Neuronal stem cell (in vitro differentiated cells): Measurements from ENCODE around the gene DHX40.

Experiments
- DNase-seq: peaks from one replicate; pipeline ENCODE4 v3.0.0-alpha.2; 2013; ENCODE audit warnings: low spot score
- H2AFZ ChIP-seq: one replicate; pipeline ENCODE4 v1.6.1; 2013; ENCODE audit warnings: mild to moderate bottlenecking, low read length, inconsistent platforms
- H2AK5ac ChIP-seq: 2 replicates; pipeline ENCODE4 v1.6.1; 2013; ENCODE audit warnings: low read depth, mild to moderate bottlenecking, inconsistent platforms, low read length, moderate library complexity, mixed read lengths
- H2BK120ac ChIP-seq: 2 replicates; pipeline ENCODE4 v1.6.1; 2013; ENCODE audit warnings: low read depth, mild to moderate bottlenecking, inconsistent platforms, low read length, moderate library complexity, mixed read lengths
- H2BK12ac ChIP-seq: one replicate; pipeline ENCODE4 v1.6.1; 2013; ENCODE audit warnings: low read length, inconsistent platforms
- H2BK15ac ChIP-seq: 2 replicates; pipeline ENCODE4 v1.6.1; 2013; ENCODE audit warnings: mild to moderate bottlenecking, low read length, inconsistent platforms, mixed read lengths
- H2BK5ac ChIP-seq: one replicate; pipeline ENCODE4 v1.6.1; 2013; ENCODE audit warnings: inconsistent platforms, mild to moderate bottlenecking, low read length, moderate library complexity
- H3K14ac ChIP-seq: one replicate; pipeline ENCODE4 v1.6.1; 2013; ENCODE audit warnings: low read length, inconsistent platforms
- H3K18ac ChIP-seq: 2 replicates; pipeline ENCODE4 v1.6.1; 2013; ENCODE audit warnings: low read length, inconsistent platforms
- H3K23ac ChIP-seq: 2 replicates; pipeline ENCODE4 v1.6.1; 2013; ENCODE audit warnings: low read depth, mild to moderate bottlenecking, mixed read lengths, low read length, inconsistent platforms; ENCODE audit not compliant: poor library complexity
- H3K27ac ChIP-seq: replicated peaks from 3 replicates; pipeline ENCODE4 v1.5.1; 2013; ENCODE audit warnings: low read length, inconsistent platforms
- H3K27me3 ChIP-seq, 3 experiments: 2 replicates each; pipeline ENCODE4 v1.6.1; 2013; ENCODE audit warnings: low read length in 3 of 3, mild to moderate bottlenecking in 2 of 3, inconsistent platforms in 1 of 3, low read depth in 1 of 3, mixed read lengths in 1 of 3, moderate library complexity in 1 of 3; ENCODE audit not compliant: control insufficient read depth in 3 of 3, insufficient read depth in 3 of 3
- H3K36me3 ChIP-seq, 2 donors: replicated peaks in 1 of 2; 2 replicates each; pipeline ENCODE4 v1.6.1; 2013; ENCODE audit warnings: low read length in 2 of 2; ENCODE audit not compliant: control insufficient read depth in 2 of 2, insufficient read depth in 2 of 2
- H3K4ac ChIP-seq: 2 replicates; pipeline ENCODE4 v1.6.1; 2013; ENCODE audit warnings: inconsistent platforms, mild to moderate bottlenecking, low read length, moderate library complexity
- H3K4me1 ChIP-seq, 2 donors: 1 replicate in 1 of 2; 2 replicates in 1 of 2; pipeline ENCODE4 v1.6.1; 2013; ENCODE audit warnings: low read length in 2 of 2, low read depth in 1 of 2; ENCODE audit not compliant: control insufficient read depth in 2 of 2, insufficient read depth in 1 of 2
- H3K4me2 ChIP-seq: one replicate; pipeline ENCODE4 v1.6.1; 2013; ENCODE audit warnings: mild to moderate bottlenecking, low read length, inconsistent platforms; ENCODE audit not compliant: insufficient read depth, poor library complexity, severe bottlenecking
- H3K4me3 ChIP-seq, 2 donors: 2 replicates each; pipeline ENCODE4 v1.5.1; 2013; ENCODE audit warnings: low read length in 2 of 2, mild to moderate bottlenecking in 2 of 2, inconsistent platforms in 1 of 2, moderate library complexity in 1 of 2
- H3K79me1 ChIP-seq: one replicate; pipeline ENCODE4 v1.6.1; 2013; ENCODE audit warnings: low read depth, mild to moderate bottlenecking, inconsistent platforms, low read length, moderate library complexity
- H3K9ac ChIP-seq: one replicate; pipeline ENCODE4 v1.6.1; 2013; ENCODE audit warnings: mild to moderate bottlenecking, low read depth, low read length, inconsistent platforms; ENCODE audit not compliant: poor library complexity
- H3K9me3 ChIP-seq, 2 donors: replicated peaks in 1 of 2; 2 replicates each; pipeline versions ENCODE3 to v1.6.1; 2013; ENCODE audit warnings: low read length in 2 of 2, mild to moderate bottlenecking in 2 of 2, inconsistent platforms in 1 of 2, low read depth in 1 of 2, mixed read lengths in 1 of 2, moderate library complexity in 1 of 2; ENCODE audit not compliant: control insufficient read depth in 2 of 2, insufficient read depth in 1 of 2
- H4K8ac ChIP-seq: one replicate; pipeline ENCODE4 v1.6.1; 2013; ENCODE audit warnings: low read depth, mild to moderate bottlenecking, inconsistent platforms, low read length, moderate library complexity
- H4K91ac ChIP-seq: one replicate; pipeline ENCODE4 v1.6.1; 2013; ENCODE audit warnings: low read length, low read depth, mild to moderate bottlenecking, inconsistent platforms; ENCODE audit not compliant: poor library complexity
- WGBS, 2 donors: extraction: QIAGEN DNeasy Blood & Tissue Kit; methylation state at CpG; one replicate each; pipeline ENCODE4 v1.1.7; 2013; ENCODE audit warnings: missing lambda C conversion rate in 2 of 2, mixed read lengths in 1 of 2; ENCODE audit not compliant: insufficient read length in 2 of 2, insufficient replicate concordance in 1 of 2; ENCODE audit errors: extremely low coverage in 2 of 2; 5-methylcytosine and 5-hydroxymethylcytosine counted together

Gene DHX40

DNA sequence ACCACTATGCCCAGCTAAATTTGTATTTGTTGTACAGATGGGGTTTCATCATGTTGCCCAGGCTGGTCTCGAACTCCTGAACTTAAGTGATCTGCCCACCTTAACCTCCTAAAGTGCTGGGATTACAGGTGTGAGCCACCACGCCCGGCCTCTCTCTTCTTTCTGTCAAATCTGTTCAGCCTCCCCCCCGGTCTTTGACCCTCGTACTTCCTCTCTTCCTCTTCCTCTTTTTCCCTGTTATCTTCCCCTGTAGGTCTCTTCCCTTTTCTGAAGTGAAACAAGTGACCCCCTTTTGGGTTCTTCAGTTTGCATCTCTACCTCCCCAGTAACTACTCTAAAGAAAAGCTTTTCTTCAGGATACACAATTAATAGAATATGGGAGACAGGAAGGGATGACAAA, 31.7 kb upstream of the DHX40 start:
- Histone ChIP-seq H4K91ac (no peak overlapping the region), H3K14ac (no peak overlapping the region), H2BK12ac (no peak overlapping the region), H3K18ac (no peak overlapping the region), H3K9ac (no peak overlapping the region), H3K4me2 (no peak overlapping the region), H3K27me3 (peaks cover 0 to 8% (median 0%) of the 10 kb centered on the region in 3 experiments), H3K27ac (no peak overlapping the region), H3K23ac (no peak overlapping the region), H3K4me3 (no peak overlapping the region), H4K8ac (no peak overlapping the region), H2BK15ac (no peak overlapping the region), H2AK5ac (no peak overlapping the region), H2BK120ac (no peak overlapping the region), H3K9me3 (no peaks in the 10 kb centered on the region), H3K36me3 (no peaks in the 10 kb centered on the region), H3K79me1 (no peaks in the 10 kb centered on the region), H3K4ac (no peak overlapping the region), H3K4me1 (no peaks in the 10 kb centered on the region), H2AFZ (no peak overlapping the region), H2BK5ac (no peak overlapping the region)
- no peak for DNase-seq
- WGBS, 2 donors, result no CpG with 5 or more reads among the region's 5 CpGs

- Histone ChIP-seq H3K14ac (no peak overlapping the region), H2BK15ac (no peak overlapping the region), H3K4me2 (no peak overlapping the region), H3K36me3 (no peaks in the 10 kb centered on the region), H3K4me3 (no peak overlapping the region), H2AK5ac (no peak overlapping the region), H3K27ac (no peak overlapping the region), H3K27me3 (peaks cover 0 to 8% (median 0%) of the 10 kb centered on the region in 3 experiments), H3K9me3 (no peaks in the 10 kb centered on the region), H2BK12ac (no peak overlapping the region), H4K8ac (no peak overlapping the region), H3K23ac (no peak overlapping the region), H4K91ac (no peak overlapping the region), H3K79me1 (no peaks in the 10 kb centered on the region), H2BK5ac (no peak overlapping the region), H2AFZ (no peak overlapping the region), H2BK120ac (no peak overlapping the region), H3K4ac (no peak overlapping the region), H3K9ac (no peak overlapping the region), H3K4me1 (no peaks in the 10 kb centered on the region), H3K18ac (no peak overlapping the region)
- no CpG with 5 or more reads among the region's 1 CpG for WGBS, 2 donors
- DNase-seq, result no peak
Measured at GRCh38 chr17:59534583-59534982, 30.8 kb upstream of the DHX40 start.

GRCh38 chr17:59538195-59538909, 27.1 kb upstream of the DHX40 start:
- DNase-seq, result no peak
- H3K14ac ChIP-seq, result no peak overlapping the region
- H3K4me3 ChIP-seq, result no peak overlapping the region
- H4K91ac ChIP-seq, result no peak overlapping the region
- no peak overlapping the region for H2BK120ac ChIP-seq
- H2AK5ac ChIP-seq, result no peak overlapping the region
- H2BK12ac ChIP-seq, result no peak overlapping the region
- H3K79me1 ChIP-seq, result no peaks in the 10 kb centered on the region
- no peaks in the 10 kb centered on the region for H3K27me3 ChIP-seq
- no peak overlapping the region for H3K9ac ChIP-seq
- no peak overlapping the region for H2BK5ac ChIP-seq
- H2BK15ac ChIP-seq, result no peak overlapping the region
- no peak overlapping the region for H4K8ac ChIP-seq
- H3K18ac ChIP-seq, result no peak overlapping the region
- no peak overlapping the region for H3K27ac ChIP-seq
- no peak overlapping the region for H3K4me2 ChIP-seq
- H3K4ac ChIP-seq, result no peak overlapping the region
- H3K9me3 ChIP-seq, result no peaks in the 10 kb centered on the region
- H2AFZ ChIP-seq, result no peak overlapping the region
- H3K36me3 ChIP-seq, result no peaks in the 10 kb centered on the region
- no peaks in the 10 kb centered on the region for H3K4me1 ChIP-seq
- no peak overlapping the region for H3K23ac ChIP-seq

DNA sequence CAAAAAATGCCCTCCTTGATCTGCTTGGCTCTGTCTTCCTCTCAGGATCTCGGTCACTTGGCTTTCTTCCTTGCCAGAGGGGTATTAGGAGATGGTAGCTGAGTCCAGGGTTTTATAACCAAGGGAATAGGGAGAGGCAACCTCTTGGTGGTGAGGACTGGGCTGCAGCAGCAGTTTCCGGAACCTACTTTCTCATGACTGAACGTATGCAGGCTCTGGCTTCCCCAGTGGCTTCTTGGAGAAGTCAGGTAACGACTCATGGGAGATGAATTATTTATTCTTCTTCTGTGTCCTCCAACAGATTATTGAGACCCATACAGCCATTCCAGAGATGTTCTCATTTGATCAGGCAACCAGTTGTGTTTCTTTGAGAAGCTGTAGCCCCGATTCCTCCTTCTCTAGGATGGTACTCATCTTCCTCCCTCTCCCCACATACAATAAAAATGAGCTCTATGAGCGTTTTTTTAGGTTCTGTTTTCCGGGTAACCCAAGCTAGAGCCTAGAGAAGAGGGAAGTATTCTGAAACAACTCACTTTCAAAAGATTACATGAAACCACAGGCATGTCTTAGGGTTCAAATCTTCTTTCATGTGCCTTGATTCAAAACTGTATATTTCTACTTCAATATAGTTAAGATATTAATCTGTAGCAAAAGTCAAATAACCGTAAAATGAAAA, 22.3 kb upstream of the DHX40 start:
- Histone ChIP-seq H3K4me3 (no peak overlapping the region), H3K9me3 (no peaks in the 10 kb centered on the region), H3K4me2 (no peak overlapping the region), H4K8ac (no peak overlapping the region), H3K4ac (no peak overlapping the region), H2AFZ (no peak overlapping the region), H3K23ac (no peak overlapping the region), H4K91ac (no peak overlapping the region), H2BK120ac (no peak overlapping the region), H2BK15ac (no peak overlapping the region), H2BK5ac (no peak overlapping the region), H3K4me1 (no peaks in the 10 kb centered on the region), H3K14ac (no peak overlapping the region), H2BK12ac (no peak overlapping the region), H3K36me3 (no peaks in the 10 kb centered on the region), H3K79me1 (no peaks in the 10 kb centered on the region), H3K27ac (no peak overlapping the region), H3K18ac (no peak overlapping the region), H3K9ac (no peak overlapping the region), H3K27me3 (no peaks in the 10 kb centered on the region), H2AK5ac (no peak overlapping the region)
- no CpG with 5 or more reads among the region's 8 CpGs for WGBS, 2 donors
- no peak for DNase-seq
